ENCODE results near the gene PCSK2. TPM values are rescaled to one million over a fixed set of nuclear protein-coding genes. Genes with fewer than 3 reads are reported as not detected.

PCSK2 gene
- total RNA-seq, 4 donors from 2014 or later, result under 0.01 to 0.18 (median 0.18) TPM; not detected in 1

- Histone ChIP-seq H3K4me3 (no peak overlapping the region), H3K27me3 (peaks cover 0 to 48% (median 0%) of the 10 kb centered on the region in 4 donors), H3K27ac (no peak overlapping the region), H3K9me3 (no peaks in the 10 kb centered on the region), H3K4me1 (no peaks in the 10 kb centered on the region), H3K36me3 (no peaks in the 10 kb centered on the region)
- no peak for DNase-seq
- WGBS, 2 donors, result 60 to 69% methylated on average over 8 to 10 of the region's 11 CpGs
- TF ChIP-seq CTCF (IDR thresholded peaks at IDR 0.05), result no peak
- TF ChIP-seq POLR2A (IDR thresholded peaks at IDR 0.05), result no peak
- intact Hi-C loops (cut with DNase I), result no loop called here
These were observed 216.5 kb downstream of the PCSK2 start for GRCh38 chr20:17443131-17443858.

- TF ChIP-seq POLR2A (IDR thresholded peaks at IDR 0.05), result no peak
- no peak for TF ChIP-seq CTCF (IDR thresholded peaks at IDR 0.05)
- intact Hi-C loops (cut with DNase I), result no loop called here
- H3K4me3 ChIP-seq, result no peak overlapping the region
- H3K36me3 ChIP-seq, result no peaks in the 10 kb centered on the region
- no peaks in the 10 kb centered on the region for H3K9me3 ChIP-seq
- no peak overlapping the region for H3K27ac ChIP-seq
- WGBS, 2 donors, result 24 to 47% methylated on average over 2 of the region's 2 CpGs
- DNase-seq, result no peak
- H3K4me1 ChIP-seq, result no peaks in the 10 kb centered on the region
- peaks cover 0 to 48% (median 0%) of the 10 kb centered on the region in 4 donors for H3K27me3 ChIP-seq
These were observed 217.3 kb downstream of the PCSK2 start for GRCh38 chr20:17444091-17444490.

GRCh38 chr20:17445543-17445942 is 218.7 kb downstream of the PCSK2 start:
- intact Hi-C loops (cut with DNase I), result no loop called here
- H3K36me3 ChIP-seq, result no peaks in the 10 kb centered on the region
- WGBS, 2 donors, result 63 to 72% methylated on average over 6 to 11 of the region's 13 CpGs
- H3K9me3 ChIP-seq, result no peaks in the 10 kb centered on the region
- H3K27me3 ChIP-seq, result peaks cover 0 to 45% (median 0%) of the 10 kb centered on the region in 4 donors
- DNase-seq, result no peak
- H3K4me3 ChIP-seq, result no peak overlapping the region
- H3K27ac ChIP-seq, result no peak overlapping the region
- TF ChIP-seq CTCF (IDR thresholded peaks at IDR 0.05) (no peak), POLR2A (IDR thresholded peaks at IDR 0.05) (no peak)
- no peaks in the 10 kb centered on the region for H3K4me1 ChIP-seq

DNA sequence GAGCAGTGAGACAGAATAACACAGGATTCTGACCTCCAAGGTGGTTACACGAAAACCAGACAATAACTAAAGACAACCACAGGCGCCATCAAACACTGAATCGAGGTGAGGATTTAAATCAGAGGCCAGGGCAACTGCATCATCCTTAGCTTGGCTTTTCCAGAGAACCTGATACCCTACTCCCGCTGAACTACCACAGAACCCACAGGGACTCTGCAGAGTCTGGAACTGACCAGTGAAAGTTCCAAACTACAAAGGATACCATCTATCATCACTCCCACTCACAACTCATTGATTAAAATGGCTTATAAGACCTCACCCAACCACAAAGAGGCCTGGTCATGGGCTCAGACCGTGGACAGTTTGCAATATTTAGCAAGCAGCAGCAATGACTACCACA is 219.3 kb downstream of the PCSK2 start:
- Histone ChIP-seq H3K9me3 (no peaks in the 10 kb centered on the region), H3K36me3 (no peaks in the 10 kb centered on the region), H3K27ac (no peak overlapping the region), H3K4me1 (no peaks in the 10 kb centered on the region), H3K4me3 (no peak overlapping the region), H3K27me3 (peaks cover 0 to 51% (median 0%) of the 10 kb centered on the region in 4 donors)
- intact Hi-C loops (cut with DNase I), result no loop called here
- 46 to 67% methylated on average over 3 to 5 of the region's 5 CpGs for WGBS, 2 donors
- DNase-seq, result no peak
- TF ChIP-seq CTCF (IDR thresholded peaks at IDR 0.05), result no peak
- no peak for TF ChIP-seq POLR2A (IDR thresholded peaks at IDR 0.05)

- Histone ChIP-seq H3K4me3 (no peak overlapping the region), H3K27me3 (peaks cover 0 to 47% (median 0%) of the 10 kb centered on the region in 4 donors), H3K36me3 (no peaks in the 10 kb centered on the region), H3K9me3 (no peaks in the 10 kb centered on the region), H3K4me1 (no peaks in the 10 kb centered on the region), H3K27ac (no peak overlapping the region)
- WGBS, 2 donors, result 100% methylated on average over 1 to 2 of the region's 2 CpGs
- intact Hi-C loops (cut with DNase I), result no loop called here
- TF ChIP-seq POLR2A (IDR thresholded peaks at IDR 0.05), result no peak
- no peak for TF ChIP-seq CTCF (IDR thresholded peaks at IDR 0.05)
- no peak for DNase-seq
These were observed 221.2 kb downstream of the PCSK2 start for GRCh38 chr20:17448071-17448470.

All from esophagus squamous epithelium (tissue), 5 donors.